CD8-positive, alpha-beta memory T cell (primary cell): Measurements from ENCODE around the gene NECTIN4. TPM values are rescaled to one million over a fixed set of nuclear protein-coding genes. Genes with fewer than 3 reads are reported as not detected.
A peak's percentile ranks its signal among the peaks of the same experiment; 100 is the strongest.
"Not testable (repeated sequence)": the region's sequence is repeated elsewhere in the genome, so short reads cannot be mapped to it uniquely, and the experiment has no call there.

Experiments
- CTCF ChIA-PET: fragments of 350-600 bp; sonication (Branson Sonifier 250); formaldehyde crosslinking; loops from one replicate; lab custom pipeline; 2021; ENCODE audit warnings: antibody characterized with exemption; lab: Charles Lee
- POLR2A ChIA-PET: fragments of 350-600 bp; sonication (Branson Sonifier 250); formaldehyde crosslinking; loops from one replicate; lab custom pipeline; 2021; ENCODE audit warnings: antibody characterized with exemption; lab: Charles Lee
- DNase-seq, 5 donors: peaks; one replicate each; pipeline versions ENCODE4 v3.0.0 to v3.0.0-alpha.2; 2020 to 2022; ENCODE audit warnings: mixed read lengths in 1 of 5
- H3K27ac ChIP-seq: one replicate; pipeline ENCODE4 v1.7.0; 2013; ENCODE audit warnings: low read depth, mild to moderate bottlenecking, low read length, moderate library complexity
- H3K27me3 ChIP-seq: 2 replicates; pipeline ENCODE4 v1.7.0; 2013; ENCODE audit warnings: low read length, mild to moderate bottlenecking; ENCODE audit not compliant: insufficient read depth, poor library complexity, severe bottlenecking
- H3K36me3 ChIP-seq: 2 replicates; pipeline ENCODE4 v1.7.0; 2013; ENCODE audit warnings: mild to moderate bottlenecking, low read length, moderate library complexity; ENCODE audit not compliant: insufficient read depth
- H3K4me1 ChIP-seq: 2 replicates; pipeline ENCODE4 v1.7.0; 2013; ENCODE audit warnings: mild to moderate bottlenecking, low read length, moderate library complexity; ENCODE audit not compliant: insufficient read depth
- H3K4me3 ChIP-seq: 2 replicates; pipeline ENCODE4 v1.7.0; 2013; ENCODE audit warnings: mild to moderate bottlenecking, low read length
- H3K9me3 ChIP-seq: 2 replicates; pipeline ENCODE4 v1.7.0; 2013; ENCODE audit warnings: mild to moderate bottlenecking, low read length
- H3K27ac Mint-ChIP-seq, 8 donors: one replicate each; pipeline ENCODE4 v1.8.0; 2020 to 2021; ENCODE audit warnings: mixed read lengths in 8 of 8, mild to moderate bottlenecking in 6 of 8, inconsistent platforms in 3 of 8, moderate library complexity in 3 of 8
- H3K27me3 Mint-ChIP-seq, 2 donors: one replicate each; pipeline ENCODE4 v1.8.0; 2020 to 2021; ENCODE audit warnings: mixed read lengths in 2 of 2, mild to moderate bottlenecking in 1 of 2, moderate library complexity in 1 of 2
- H3K36me3 Mint-ChIP-seq, 3 donors: one replicate each; pipeline ENCODE4 v1.8.0; 2020 to 2021; ENCODE audit warnings: mixed read lengths in 3 of 3, inconsistent platforms in 1 of 3, mild to moderate bottlenecking in 1 of 3
- H3K4me1 Mint-ChIP-seq, 3 donors: one replicate each; pipeline ENCODE4 v1.8.0; 2020 to 2021; ENCODE audit warnings: mixed read lengths in 3 of 3, inconsistent platforms in 1 of 3, mild to moderate bottlenecking in 1 of 3
- H3K4me3 Mint-ChIP-seq, 7 donors: one replicate each; pipeline ENCODE4 v1.8.0; 2020 to 2021; ENCODE audit warnings: mixed read lengths in 7 of 7, mild to moderate bottlenecking in 6 of 7, moderate library complexity in 4 of 7, inconsistent platforms in 2 of 7
- H3K9me3 Mint-ChIP-seq, 5 donors: one replicate each; pipeline ENCODE4 v1.8.0; 2020 to 2022; ENCODE audit warnings: mixed read lengths in 5 of 5, mild to moderate bottlenecking in 3 of 5, moderate library complexity in 2 of 5, inconsistent platforms in 1 of 5
- polyA plus RNA-seq: library from polyadenylated mRNA; unstranded; fragments of 300-500 nt; fragmentation: Illumina TruSeq; gene quantifications from one replicate; pipeline ENCODE4 v1.2.3, GENCODE V29; 2021
- total RNA-seq, 2 experiments: library from RNA; stranded (reverse); gene quantifications; one replicate each; pipeline ENCODE4 v1.2.3, GENCODE V29; 2021

The NECTIN4 gene
- total and polyA plus RNA-seq, 3 experiments from 2014 or later, result 0.09 TPM; not detected in 1

DNA sequence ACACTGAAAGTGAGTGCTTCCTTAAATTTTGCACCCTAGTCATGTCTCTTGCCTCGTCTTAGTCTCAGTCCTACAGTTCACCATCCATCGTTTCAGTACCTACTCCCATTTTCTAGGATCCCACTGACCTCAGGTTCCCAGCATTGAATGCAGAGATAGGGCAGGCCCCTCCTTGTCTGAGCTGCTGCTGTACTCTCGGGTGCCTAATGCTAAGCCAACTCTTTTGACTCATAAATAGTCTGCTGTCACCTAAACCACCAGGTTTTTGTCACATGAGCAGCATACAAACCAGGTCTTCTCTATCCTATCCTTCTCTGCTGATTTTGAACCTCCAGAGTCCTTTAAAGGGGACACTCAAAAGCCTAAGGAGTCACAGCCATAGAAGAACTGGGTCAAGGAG, 22.7 kb downstream of the NECTIN4 start:
- CTCF ChIA-PET, result interaction anchor here (0.9 to 10.9 kb wide), 3 partner anchors 20 to 29 kb away, joined by 3 to 128 read pairs (median 4); partner anchors contain the start of genes KLHDC9 and USF1
- DNase-seq, result no peak
- Histone ChIP-seq H3K27ac (peak overlapping the region; percentile 10), H3K9me3 (no peaks in the 10 kb centered on the region), H3K36me3 (peaks cover 4% of the 10 kb centered on the region), H3K27me3 (no peaks in the 10 kb centered on the region), H3K4me1 (peaks cover 71% of the 10 kb centered on the region), H3K4me3 (peak overlapping the region; percentile 84)
- Mint-ChIP-seq H3K36me3 (peaks cover 3 to 66% (median 22%) of the 10 kb centered on the region in 3 donors), H3K27ac (peak overlapping the region; percentile 88 to 99 (median 96)), H3K4me1 (peaks cover 65 to 81% (median 81%) of the 10 kb centered on the region in 3 donors), H3K9me3 (no peaks in the 10 kb centered on the region), H3K4me3 (peak overlapping the region; percentile 88 to 100 (median 100)), H3K27me3 (peaks cover 0 to 2% of the 10 kb centered on the region in 2 donors)
- POLR2A ChIA-PET, result no interaction called here

DNA sequence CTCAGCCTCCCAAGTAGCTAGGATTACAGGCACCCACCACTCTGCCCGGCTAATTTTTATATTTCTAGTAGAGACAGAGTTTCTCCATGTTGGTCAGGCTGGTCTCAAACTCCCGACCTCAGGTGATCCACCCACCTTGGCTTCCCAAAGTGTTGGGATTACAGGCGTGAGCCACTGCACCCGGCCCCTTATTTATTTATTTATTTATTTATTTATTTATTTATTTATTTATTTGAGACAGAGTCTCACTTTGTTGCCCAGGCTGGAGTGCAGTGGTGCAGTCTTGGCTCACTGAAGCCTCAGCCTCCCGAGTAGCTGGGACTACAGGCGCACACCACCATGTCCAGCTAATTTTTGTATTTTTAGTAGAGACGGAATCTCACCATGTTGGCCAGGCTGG, 23.7 kb downstream of the NECTIN4 start:
- H3K36me3 ChIP-seq, H3K27me3 ChIP-seq, DNase-seq, H3K9me3 ChIP-seq, H3K4me3 ChIP-seq, H3K27me3 Mint-ChIP-seq, H3K9me3 Mint-ChIP-seq, H3K27ac ChIP-seq: not testable (repeated sequence)
- peaks cover 3 to 72% (median 22%) of the 10 kb centered on the region in 3 donors for H3K36me3 Mint-ChIP-seq
- CTCF ChIA-PET, result interaction anchor here (1.1 to 10.9 kb wide), 3 partner anchors 20 to 30 kb away, joined by 3 to 128 read pairs (median 4); partner anchors contain the start of genes KLHDC9, TSTD1 and USF1
- peak overlapping the region in 7 of 8 donors; percentile 38 to 96 (median 85) for H3K27ac Mint-ChIP-seq
- peak overlapping the region; percentile 74 to 100 (median 88) for H3K4me3 Mint-ChIP-seq
- H3K4me1 ChIP-seq, result peaks cover 72% of the 10 kb centered on the region
- POLR2A ChIA-PET, result interaction anchor here (1.0 kb wide), 1 partner anchor 15 kb away, joined by 3 read pairs; no protein-coding TSS in a partner anchor
- peaks cover 62 to 83% (median 80%) of the 10 kb centered on the region in 3 donors for H3K4me1 Mint-ChIP-seq

DNA sequence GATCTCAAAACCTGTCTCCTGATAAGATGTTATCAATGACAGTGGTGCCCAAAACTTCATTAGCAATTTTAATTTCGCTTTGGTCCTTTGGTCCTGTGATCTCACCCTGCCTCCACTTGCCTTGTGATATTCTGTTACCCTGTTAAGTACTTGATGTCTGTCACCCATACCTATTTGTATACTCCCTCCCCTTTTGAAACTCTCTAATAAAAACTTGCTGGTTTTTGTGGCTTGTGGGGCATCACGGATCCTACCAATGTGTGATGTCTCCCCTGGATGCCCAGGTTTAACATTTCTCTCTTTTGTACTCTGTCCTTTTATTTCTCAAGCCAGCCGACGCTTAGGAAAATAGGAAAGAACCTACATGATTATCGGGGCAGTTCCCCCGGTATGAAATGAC, 25.4 kb downstream of the NECTIN4 start:
- DNase-seq, CTCF ChIA-PET, H3K27ac ChIP-seq, H3K9me3 ChIP-seq, H3K27me3 ChIP-seq, H3K4me3 ChIP-seq, POLR2A ChIA-PET, H3K9me3 Mint-ChIP-seq, H3K27me3 Mint-ChIP-seq: not testable (repeated sequence)
- H3K4me1 Mint-ChIP-seq, result peaks cover 67 to 90% (median 86%) of the 10 kb centered on the region in 3 donors
- H3K36me3 ChIP-seq, result peaks cover 14% of the 10 kb centered on the region
- peak overlapping the region; percentile 77 to 99 (median 86) for H3K4me3 Mint-ChIP-seq
- H3K27ac Mint-ChIP-seq, result peak overlapping the region; percentile 84 to 96 (median 89)
- H3K36me3 Mint-ChIP-seq, result peaks cover 8 to 78% (median 25%) of the 10 kb centered on the region in 3 donors
- H3K4me1 ChIP-seq, result peaks cover 78% of the 10 kb centered on the region

DNA sequence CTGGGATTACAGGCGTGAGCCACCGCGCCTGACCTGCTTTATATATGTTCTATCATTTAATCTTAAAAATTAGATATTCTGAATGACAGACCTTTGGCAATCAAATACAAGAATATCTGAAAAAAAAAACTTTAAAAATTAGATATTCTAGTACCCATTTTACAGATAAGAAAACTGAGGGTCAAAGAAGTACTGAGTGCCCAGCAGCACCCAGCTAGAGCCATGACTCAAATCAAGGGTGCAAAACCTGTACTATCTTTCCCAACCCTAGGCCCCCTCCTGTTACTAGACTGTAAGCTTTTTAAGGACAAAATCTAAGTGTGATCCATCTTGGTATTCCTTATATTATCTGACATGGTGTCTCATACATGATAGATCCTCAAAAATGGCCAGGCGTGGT, 27.9 kb downstream of the NECTIN4 start:
- H3K36me3 Mint-ChIP-seq, result peaks cover 8 to 71% (median 25%) of the 10 kb centered on the region in 3 donors
- no peaks in the 10 kb centered on the region for H3K9me3 Mint-ChIP-seq
- Histone ChIP-seq H3K36me3 (peaks cover 24% of the 10 kb centered on the region), H3K4me3 (no peak overlapping the region), H3K9me3 (no peaks in the 10 kb centered on the region), H3K27ac (no peak overlapping the region), H3K4me1 (peaks cover 72% of the 10 kb centered on the region), H3K27me3 (no peaks in the 10 kb centered on the region)
- H3K27me3 Mint-ChIP-seq, result peaks cover 0 to 1% of the 10 kb centered on the region in 2 donors
- CTCF ChIA-PET, result interaction anchor here (0.9 to 2.1 kb wide), 4 partner anchors 11 to 36 kb away, joined by 3 to 11 read pairs (median 4); partner anchors contain the start of gene KLHDC9
- peak overlapping the region in 7 of 8 donors; percentile 43 to 91 (median 80) for H3K27ac Mint-ChIP-seq
- H3K4me1 Mint-ChIP-seq, result peaks cover 60 to 80% (median 79%) of the 10 kb centered on the region in 3 donors
- POLR2A ChIA-PET, result interaction anchor here (1.0 kb wide), 1 partner anchor 8 kb away, joined by 3 read pairs; the partner anchor contains the start of gene ARHGAP30
- peak overlapping the region in 3 of 7 donors; percentile 19 to 69 (median 60) for H3K4me3 Mint-ChIP-seq
- DNase-seq, result no peak

DNA sequence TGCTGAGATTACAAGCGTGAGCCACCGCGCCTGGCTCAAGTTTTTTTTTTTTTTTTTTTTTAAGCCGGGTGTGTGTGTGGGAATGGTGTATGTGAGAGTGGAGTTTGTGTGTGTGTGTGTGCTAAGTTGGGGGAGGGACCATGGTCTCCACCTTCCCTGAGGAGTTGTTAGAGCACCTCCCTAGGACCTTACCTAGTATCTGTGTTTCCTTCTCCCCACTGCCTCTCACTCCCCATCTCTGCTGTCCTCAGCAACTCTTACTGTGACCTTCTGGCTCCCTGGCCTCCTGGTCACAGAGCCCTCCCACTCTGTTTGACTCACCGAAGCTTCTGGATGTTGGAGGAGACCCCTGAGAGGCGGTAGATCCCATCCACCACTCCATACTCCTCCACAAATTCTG, 30.1 kb downstream of the NECTIN4 start:
- Mint-ChIP-seq H3K4me3 (peak overlapping the region in 3 of 7 donors; percentile 25 to 69 (median 29)), H3K27me3 (peaks cover 0 to 1% of the 10 kb centered on the region in 2 donors), H3K27ac (peak overlapping the region; percentile 43 to 89 (median 74)), H3K4me1 (peaks cover 51 to 69% (median 67%) of the 10 kb centered on the region in 3 donors), H3K36me3 (peaks cover 8 to 77% (median 24%) of the 10 kb centered on the region in 3 donors), H3K9me3 (no peaks in the 10 kb centered on the region)
- Histone ChIP-seq H3K36me3 (peaks cover 41% of the 10 kb centered on the region), H3K4me3 (no peak overlapping the region), H3K27me3 (no peaks in the 10 kb centered on the region), H3K27ac (no peak overlapping the region), H3K9me3 (no peaks in the 10 kb centered on the region), H3K4me1 (peaks cover 55% of the 10 kb centered on the region)
- POLR2A ChIA-PET, result interaction anchor here (0.7 to 1.1 kb wide), 2 partner anchors 12 to 38 kb away, joined by 3 to 4 read pairs; no protein-coding TSS in a partner anchor
- DNase-seq, result no peak
- CTCF ChIA-PET, result interaction anchor here (0.5 to 2.3 kb wide), 4 partner anchors 11 to 20 kb away, joined by 3 to 8 read pairs (median 4); partner anchors contain the start of genes TSTD1 and USF1

DNA sequence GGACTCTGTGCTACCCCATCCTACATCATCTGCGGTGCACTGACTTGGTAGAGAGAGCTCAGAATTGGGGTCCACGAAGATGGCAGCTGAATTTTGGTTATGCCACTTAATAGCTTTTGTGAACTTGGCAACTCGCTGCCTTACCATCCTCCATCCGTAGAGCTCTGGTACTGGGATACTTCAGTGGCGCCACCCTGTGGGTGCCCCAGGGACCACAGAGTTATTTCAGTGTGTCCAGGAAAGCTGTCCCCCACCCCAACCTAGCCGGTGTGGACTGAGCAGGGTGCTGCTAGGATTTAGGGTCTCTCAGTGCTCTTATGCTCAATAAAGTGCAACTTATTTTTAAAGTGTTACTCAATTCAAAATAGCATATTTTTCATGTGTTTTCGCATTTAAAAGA, 34.6 kb downstream of the NECTIN4 start:
- no peak overlapping the region for H3K4me3 Mint-ChIP-seq
- no peaks in the 10 kb centered on the region for H3K27me3 ChIP-seq
- no peaks in the 10 kb centered on the region for H3K9me3 ChIP-seq
- POLR2A ChIA-PET, result interaction anchor here (0.6 to 1.0 kb wide), 3 partner anchors 8 to 98 kb away, joined by 3 to 7 read pairs (median 6); partner anchors contain the start of gene USF1
- no peak overlapping the region for H3K27ac ChIP-seq
- H3K27me3 Mint-ChIP-seq, result peaks cover 0 to 1% of the 10 kb centered on the region in 2 donors
- peaks cover 18% of the 10 kb centered on the region for H3K4me1 ChIP-seq
- H3K36me3 Mint-ChIP-seq, result peaks cover 22 to 82% (median 26%) of the 10 kb centered on the region in 3 donors
- peaks cover 31 to 42% (median 33%) of the 10 kb centered on the region in 3 donors for H3K4me1 Mint-ChIP-seq
- no peaks in the 10 kb centered on the region for H3K9me3 Mint-ChIP-seq
- no peak overlapping the region for H3K4me3 ChIP-seq
- DNase-seq, result no peak
- peaks cover 77% of the 10 kb centered on the region for H3K36me3 ChIP-seq
- CTCF ChIA-PET, result interaction anchor here (1.0 to 1.2 kb wide), 3 partner anchors 13 to 65 kb away, joined by 3 to 4 read pairs (median 3); no protein-coding TSS in a partner anchor
- H3K27ac Mint-ChIP-seq, result peak overlapping the region in 3 of 8 donors; percentile 14 to 85 (median 26)

DNA sequence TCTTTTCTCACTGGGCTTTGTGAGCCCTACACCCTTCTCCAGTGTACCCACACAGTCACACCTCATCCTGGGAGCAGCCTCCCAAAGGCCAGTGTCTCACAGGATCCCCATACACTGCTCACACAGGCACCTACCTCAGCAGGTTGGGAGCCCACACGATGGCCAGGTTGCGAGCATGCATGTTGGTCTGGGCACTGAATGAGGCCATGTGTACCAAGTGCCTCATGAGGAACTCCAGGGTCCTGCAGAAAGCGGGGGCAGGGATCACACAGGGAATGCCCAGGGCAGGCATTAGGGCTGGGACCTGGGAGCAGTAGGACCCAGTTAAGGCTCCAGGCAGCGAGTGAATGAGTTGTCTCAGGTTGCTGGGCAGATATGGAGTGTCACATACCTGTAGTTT, 35.1 kb downstream of the NECTIN4 start:
- POLR2A ChIA-PET, result interaction anchor here (1.0 kb wide), 2 partner anchors 7 to 9 kb away, joined by 3 to 7 read pairs; partner anchors contain the start of gene USF1
- Mint-ChIP-seq H3K4me1 (peaks cover 25 to 36% (median 27%) of the 10 kb centered on the region in 3 donors), H3K27me3 (peaks cover 0 to 1% of the 10 kb centered on the region in 2 donors), H3K9me3 (no peaks in the 10 kb centered on the region), H3K36me3 (peaks cover 18 to 82% (median 23%) of the 10 kb centered on the region in 3 donors), H3K27ac (peak overlapping the region in 7 of 8 donors; percentile 14 to 70 (median 46)), H3K4me3 (no peak overlapping the region)
- no peak for DNase-seq
- no peaks in the 10 kb centered on the region for H3K27me3 ChIP-seq
- peaks cover 13% of the 10 kb centered on the region for H3K4me1 ChIP-seq
- CTCF ChIA-PET, result interaction anchor here (1.0 to 1.2 kb wide), 2 partner anchors 13 to 64 kb away, joined by 3 read pairs; no protein-coding TSS in a partner anchor
- H3K4me3 ChIP-seq, result no peak overlapping the region
- H3K9me3 ChIP-seq, result no peaks in the 10 kb centered on the region
- no peak overlapping the region for H3K27ac ChIP-seq
- peaks cover 77% of the 10 kb centered on the region for H3K36me3 ChIP-seq
